Common myeloid progenitor, CD34-positive (primary cell): ENCODE results near the gene PGBD2.
"Not testable (repeated sequence)": the region's sequence is repeated elsewhere in the genome, so short reads cannot be mapped to it uniquely, and the experiment has no call there.

Experiments used
- CTCF ChIA-PET: fragments of 350-600 bp; sonication (Branson Sonifier 250); formaldehyde crosslinking; loops from one replicate; lab custom pipeline; 2021; ENCODE audit warnings: antibody characterized with exemption; lab: Charles Lee
- POLR2A ChIA-PET: fragments of 350-600 bp; sonication (Branson Sonifier 250); formaldehyde crosslinking; loops from one replicate; lab custom pipeline; 2021; ENCODE audit warnings: antibody characterized with exemption; lab: Charles Lee
- DNase-seq, 3 donors: peaks; one replicate each; pipeline versions ENCODE4 v3.0.0 to v3.0.0-alpha.2; 2013
- H3K27ac ChIP-seq, 2 experiments: 1 replicate in 1 of 2; 2 replicates in 1 of 2; pipeline ENCODE4 v1.7.0; 2013; ENCODE audit warnings: inconsistent platforms in 2 of 2, low read length in 2 of 2, mild to moderate bottlenecking in 2 of 2, low read depth in 1 of 2, moderate library complexity in 1 of 2; ENCODE audit not compliant: severe bottlenecking in 2 of 2, insufficient read depth in 1 of 2, poor library complexity in 1 of 2
- H3K27me3 ChIP-seq, 5 experiments: replicated peaks in 2 of 5; 1 replicate in 3 of 5; 2 replicates in 2 of 5; pipeline versions ENCODE4 v1.6.1 to v1.7.0; 2013; ENCODE audit warnings: low read length in 4 of 5, mild to moderate bottlenecking in 2 of 5, moderate library complexity in 2 of 5, inconsistent platforms in 1 of 5; ENCODE audit not compliant: insufficient read depth in 5 of 5, control insufficient read depth in 4 of 5
- H3K36me3 ChIP-seq, 4 experiments: 1 replicate in 2 of 4; 2 replicates in 2 of 4; pipeline versions ENCODE4 v1.6.1 to v1.7.0; 2013; ENCODE audit warnings: low read length in 3 of 4, control low read depth in 1 of 4, mild to moderate bottlenecking in 1 of 4; ENCODE audit not compliant: control insufficient read depth in 4 of 4, insufficient read depth in 4 of 4
- H3K4me1 ChIP-seq, 4 experiments: 1 replicate in 3 of 4; 2 replicates in 1 of 4; pipeline versions ENCODE4 v1.6.1 to v1.7.1; 2013; ENCODE audit warnings: low read length in 3 of 4, mild to moderate bottlenecking in 3 of 4, control low read depth in 1 of 4, inconsistent platforms in 1 of 4, moderate library complexity in 1 of 4; ENCODE audit not compliant: control insufficient read depth in 4 of 4, insufficient read depth in 4 of 4; ENCODE audit errors: control extremely low read depth in 1 of 4
- H3K4me3 ChIP-seq, 7 experiments: 1 replicate in 4 of 7; 2 replicates in 3 of 7; pipeline versions ENCODE4 v1.5.1 to v1.7.0; 2013; ENCODE audit warnings: mild to moderate bottlenecking in 7 of 7, low read length in 6 of 7, moderate library complexity in 6 of 7, inconsistent platforms in 2 of 7, low read depth in 2 of 7, control low read depth in 1 of 7; ENCODE audit not compliant: insufficient read depth in 4 of 7, control insufficient read depth in 1 of 7; ENCODE audit errors: extremely low read depth in 1 of 7
- H3K9me3 ChIP-seq, 5 experiments: 1 replicate in 4 of 5; 2 replicates in 1 of 5; pipeline versions ENCODE4 v1.6.1 to v1.7.1; 2013; ENCODE audit warnings: low read length in 4 of 5, mild to moderate bottlenecking in 2 of 5, inconsistent platforms in 1 of 5, low read depth in 1 of 5, moderate library complexity in 1 of 5; ENCODE audit not compliant: control insufficient read depth in 4 of 5, insufficient read depth in 2 of 5; ENCODE audit errors: control extremely low read depth in 1 of 5
- WGBS: methylation state at CpG from one replicate; pipeline ENCODE4 v1.1.5; 2013; ENCODE audit not compliant: insufficient coverage; 5-methylcytosine and 5-hydroxymethylcytosine counted together

PGBD2 gene

GRCh38 chr1:248886237-248886895 is 19.7 kb upstream of the PGBD2 start:
- H3K27me3 ChIP-seq = no peaks in the 10 kb centered on the region
- no peak for DNase-seq
- POLR2A ChIA-PET = interaction anchor here (0.9 kb wide), 1 partner anchor 20 kb away, joined by 3 read pairs; the partner anchor contains the start of gene PGBD2
- H3K4me1 ChIP-seq = peaks cover 0 to 37% (median 15%) of the 10 kb centered on the region in 4 experiments
- CTCF ChIA-PET = interaction anchor here (0.7 to 3.6 kb wide), 10 partner anchors 11 to 73 kb away, joined by 3 to 24 read pairs (median 6); partner anchors contain the start of genes PGBD2 and ZNF692
- WGBS = 33% methylated on average over 1 of the region's 1 CpG
- H3K27ac ChIP-seq = peak overlapping the region in 1 of 2 experiments; percentile 30
- no peak overlapping the region for H3K4me3 ChIP-seq
- H3K9me3 ChIP-seq = no peaks in the 10 kb centered on the region
- no peaks in the 10 kb centered on the region for H3K36me3 ChIP-seq

- POLR2A ChIA-PET, H3K36me3 ChIP-seq, H3K27me3 ChIP-seq, DNase-seq, H3K9me3 ChIP-seq: not testable (repeated sequence)
- Histone ChIP-seq H3K27ac (peak overlapping the region; percentile 36 to 79), H3K4me1 (peaks cover 0 to 34% (median 15%) of the 10 kb centered on the region in 4 experiments), H3K4me3 (peak overlapping the region in 1 of 7 experiments; percentile 13)
- WGBS = 94% methylated on average over 5 of the region's 10 CpGs
- CTCF ChIA-PET = interaction anchor here (0.8 to 2.0 kb wide), 2 partner anchors 32 to 34 kb away, joined by 3 to 5 read pairs; no protein-coding TSS in a partner anchor
Measured at GRCh38 chr1:248889914-248890243, 16.2 kb upstream of the PGBD2 start.

GRCh38 chr1:248890549-248891498 is 15.2 kb upstream of the PGBD2 start:
- WGBS = 100% methylated on average over 4 of the region's 9 CpGs
- no peaks in the 10 kb centered on the region for H3K9me3 ChIP-seq
- peak overlapping the region in 1 of 7 experiments; percentile 13 for H3K4me3 ChIP-seq
- H3K27ac ChIP-seq = peak overlapping the region in 1 of 2 experiments; percentile 79
- H3K27me3 ChIP-seq = no peaks in the 10 kb centered on the region
- CTCF ChIA-PET = interaction anchor here (1.0 to 2.0 kb wide), 2 partner anchors 9 to 33 kb away, joined by 3 to 5 read pairs; no protein-coding TSS in a partner anchor
- H3K4me1 ChIP-seq = peaks cover 0 to 31% (median 15%) of the 10 kb centered on the region in 4 experiments
- POLR2A ChIA-PET = no interaction called here
- peak in 2 of 3 donors; percentile 24 to 54 for DNase-seq
- H3K36me3 ChIP-seq = no peaks in the 10 kb centered on the region

- ChIA-PET POLR2A (no interaction called here), CTCF (interaction anchor here (1.0 kb wide), 1 partner anchor 10 kb away, joined by 3 read pairs; no protein-coding TSS in a partner anchor)
- no peaks in the 10 kb centered on the region for H3K27me3 ChIP-seq
- H3K4me1 ChIP-seq = peaks cover 0 to 26% (median 13%) of the 10 kb centered on the region in 4 experiments
- no peak overlapping the region for H3K27ac ChIP-seq
- WGBS = no CpG with 5 or more reads among the region's 2 CpGs
- no peaks in the 10 kb centered on the region for H3K9me3 ChIP-seq
- H3K4me3 ChIP-seq = no peak overlapping the region
- H3K36me3 ChIP-seq = no peaks in the 10 kb centered on the region
- no peak for DNase-seq
Measured at GRCh38 chr1:248891758-248892157, 14.3 kb upstream of the PGBD2 start.

- Histone ChIP-seq H3K4me1 (peaks cover 0 to 23% (median 13%) of the 10 kb centered on the region in 4 experiments), H3K9me3 (no peaks in the 10 kb centered on the region), H3K27ac (no peak overlapping the region), H3K36me3 (no peaks in the 10 kb centered on the region), H3K27me3 (no peaks in the 10 kb centered on the region), H3K4me3 (no peak overlapping the region)
- POLR2A ChIA-PET = no interaction called here
- DNase-seq = no peak
- no CpG with 5 or more reads among the region's 1 CpG for WGBS
- CTCF ChIA-PET = interaction anchor here (0.6 to 0.7 kb wide), 2 partner anchors 10 to 19 kb away, joined by 3 read pairs; no protein-coding TSS in a partner anchor
Measured at GRCh38 chr1:248892590-248892989, 13.4 kb upstream of the PGBD2 start.

- Histone ChIP-seq H3K9me3 (no peaks in the 10 kb centered on the region), H3K4me3 (no peak overlapping the region), H3K27me3 (no peaks in the 10 kb centered on the region), H3K36me3 (no peaks in the 10 kb centered on the region), H3K27ac (no peak overlapping the region), H3K4me1 (peaks cover 0 to 11% (median 4%) of the 10 kb centered on the region in 4 experiments)
- ChIA-PET POLR2A (no interaction called here), CTCF (no interaction called here)
- DNase-seq = no peak
Measured at GRCh38 chr1:248894837-248895236, 11.2 kb upstream of the PGBD2 start.
